CD4-positive, alpha-beta T cell treated with Interleukin-6 for 4 hours (primary cell): Measurements from ENCODE around the gene TMEM132A.

Experiments
- DNase-seq: peaks from one replicate; pipeline ENCODE4 v3.0.0-alpha.2; 2020; ENCODE audit warnings: mixed read lengths

The TMEM132A gene, protein sequence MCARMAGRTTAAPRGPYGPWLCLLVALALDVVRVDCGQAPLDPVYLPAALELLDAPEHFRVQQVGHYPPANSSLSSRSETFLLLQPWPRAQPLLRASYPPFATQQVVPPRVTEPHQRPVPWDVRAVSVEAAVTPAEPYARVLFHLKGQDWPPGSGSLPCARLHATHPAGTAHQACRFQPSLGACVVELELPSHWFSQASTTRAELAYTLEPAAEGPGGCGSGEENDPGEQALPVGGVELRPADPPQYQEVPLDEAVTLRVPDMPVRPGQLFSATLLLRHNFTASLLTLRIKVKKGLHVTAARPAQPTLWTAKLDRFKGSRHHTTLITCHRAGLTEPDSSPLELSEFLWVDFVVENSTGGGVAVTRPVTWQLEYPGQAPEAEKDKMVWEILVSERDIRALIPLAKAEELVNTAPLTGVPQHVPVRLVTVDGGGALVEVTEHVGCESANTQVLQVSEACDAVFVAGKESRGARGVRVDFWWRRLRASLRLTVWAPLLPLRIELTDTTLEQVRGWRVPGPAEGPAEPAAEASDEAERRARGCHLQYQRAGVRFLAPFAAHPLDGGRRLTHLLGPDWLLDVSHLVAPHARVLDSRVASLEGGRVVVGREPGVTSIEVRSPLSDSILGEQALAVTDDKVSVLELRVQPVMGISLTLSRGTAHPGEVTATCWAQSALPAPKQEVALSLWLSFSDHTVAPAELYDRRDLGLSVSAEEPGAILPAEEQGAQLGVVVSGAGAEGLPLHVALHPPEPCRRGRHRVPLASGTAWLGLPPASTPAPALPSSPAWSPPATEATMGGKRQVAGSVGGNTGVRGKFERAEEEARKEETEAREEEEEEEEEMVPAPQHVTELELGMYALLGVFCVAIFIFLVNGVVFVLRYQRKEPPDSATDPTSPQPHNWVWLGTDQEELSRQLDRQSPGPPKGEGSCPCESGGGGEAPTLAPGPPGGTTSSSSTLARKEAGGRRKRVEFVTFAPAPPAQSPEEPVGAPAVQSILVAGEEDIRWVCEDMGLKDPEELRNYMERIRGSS

GRCh38 chr11:60924110-60924905 lies at the start of gene TMEM132A:
TMEM132A (plus strand) TSS chr11:60924460; CDS start chr11:60924634, 174 bp downstream.
- DNase-seq = peak; percentile 15

DNA sequence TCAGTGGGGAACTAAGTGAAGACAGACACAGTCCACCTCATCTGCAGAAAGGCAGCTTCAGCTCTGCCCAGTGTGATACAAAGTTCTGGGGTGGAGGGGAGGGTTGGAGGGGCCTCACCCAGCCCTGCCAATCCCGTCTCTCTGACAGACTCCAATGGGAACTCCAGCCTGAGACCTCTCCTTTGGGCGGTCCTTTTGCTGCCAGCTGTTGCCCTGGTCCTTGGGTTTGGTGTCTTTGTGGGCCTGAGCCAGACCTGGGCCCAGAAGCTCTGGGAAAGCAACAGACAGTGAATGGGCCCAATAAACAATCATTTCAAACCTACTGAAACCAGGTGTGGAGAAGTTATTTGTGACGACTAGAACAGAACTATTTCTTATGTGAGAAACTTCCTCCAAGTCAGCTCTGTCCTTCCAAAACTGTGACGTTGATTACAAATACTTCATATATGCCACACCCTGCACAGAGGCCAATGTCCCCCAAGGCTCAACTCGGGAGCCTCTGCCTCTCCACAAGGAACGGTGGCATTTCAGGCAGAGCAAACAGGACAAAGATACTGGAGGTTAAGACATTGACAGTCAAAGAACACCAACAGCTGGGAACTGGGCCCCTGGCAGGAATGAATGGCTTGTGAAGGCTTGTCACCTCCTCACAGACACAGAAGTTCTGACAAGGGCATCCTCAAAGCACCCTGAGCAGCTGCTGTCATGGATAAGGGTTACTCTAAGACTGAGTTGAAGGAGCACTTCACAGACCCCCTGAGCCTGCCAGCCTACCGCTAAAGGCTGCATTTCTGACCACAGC lies 48.7 kb upstream of the TMEM132A start:
- no peak for DNase-seq

- no peak for DNase-seq
Observed at GRCh38 chr11:60876168-60876485, 48.1 kb upstream of the TMEM132A start.

GRCh38 chr11:60878245-60879101 lies 45.8 kb upstream of the TMEM132A start:
- DNase-seq = no peak

- DNase-seq = no peak
Observed at GRCh38 chr11:60879104-60879503, 45.2 kb upstream of the TMEM132A start.

DNA sequence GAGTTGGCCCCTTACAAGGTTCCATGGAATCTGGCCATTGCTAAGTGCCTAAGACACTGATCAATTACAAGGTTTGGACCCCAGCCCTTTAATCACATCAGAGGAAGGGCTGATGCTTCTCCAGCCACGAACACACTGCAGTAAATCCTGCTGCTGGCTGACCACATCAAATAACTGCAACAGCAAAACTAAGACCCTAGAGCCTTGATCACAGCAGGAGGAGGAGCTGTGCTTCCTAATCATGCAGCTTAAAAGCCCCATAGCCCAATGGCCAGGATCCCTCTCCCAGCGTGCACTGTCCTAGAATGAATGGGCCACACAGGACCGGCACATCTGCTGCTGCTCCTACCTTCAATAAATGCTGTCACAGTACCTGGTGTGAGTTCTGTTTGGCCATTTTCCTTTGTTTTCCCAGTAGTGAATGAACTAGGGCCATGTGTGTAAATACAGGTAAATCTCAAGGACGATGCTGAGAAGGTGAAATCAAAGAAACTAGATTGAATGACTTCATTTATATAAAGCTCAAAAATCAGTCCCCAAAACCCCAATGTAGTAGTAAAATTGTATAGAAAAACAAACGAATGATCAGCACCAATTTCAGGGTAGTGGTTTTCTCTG lies 44.2 kb upstream of the TMEM132A start:
- no peak for DNase-seq

DNA sequence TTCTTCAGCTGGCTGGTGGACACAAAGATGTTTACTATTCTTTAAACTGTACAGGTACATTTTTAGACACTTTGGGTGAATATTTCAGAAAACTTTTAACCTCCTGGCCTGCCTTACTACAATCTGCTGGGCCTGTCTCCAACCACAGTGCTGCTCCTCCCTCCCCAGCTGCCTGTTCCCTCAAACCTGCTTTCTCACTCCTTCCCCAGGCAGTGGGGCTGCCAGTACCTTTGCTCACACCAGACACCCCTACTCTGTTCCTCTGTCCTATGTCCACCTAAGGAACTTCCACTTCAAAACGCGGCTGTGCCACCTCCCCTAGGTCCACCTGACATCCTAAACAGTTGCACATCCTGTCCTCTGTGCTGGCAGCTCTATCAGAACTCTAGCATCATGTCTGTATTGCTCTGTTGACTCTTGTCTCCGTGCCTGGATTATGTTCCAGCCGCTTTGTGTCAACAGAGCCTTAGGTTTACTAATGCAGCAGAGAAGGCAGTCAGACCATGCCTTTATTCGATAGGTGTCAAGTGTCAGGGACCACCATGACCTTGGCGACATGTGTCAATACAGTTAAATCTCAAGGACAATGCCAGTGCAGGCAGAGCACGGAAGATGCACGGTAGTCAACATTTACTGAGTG lies 43.5 kb upstream of the TMEM132A start:
- no peak for DNase-seq

- DNase-seq = peak; percentile 42
Observed at GRCh38 chr11:60887556-60887955, 36.7 kb upstream of the TMEM132A start.

DNA sequence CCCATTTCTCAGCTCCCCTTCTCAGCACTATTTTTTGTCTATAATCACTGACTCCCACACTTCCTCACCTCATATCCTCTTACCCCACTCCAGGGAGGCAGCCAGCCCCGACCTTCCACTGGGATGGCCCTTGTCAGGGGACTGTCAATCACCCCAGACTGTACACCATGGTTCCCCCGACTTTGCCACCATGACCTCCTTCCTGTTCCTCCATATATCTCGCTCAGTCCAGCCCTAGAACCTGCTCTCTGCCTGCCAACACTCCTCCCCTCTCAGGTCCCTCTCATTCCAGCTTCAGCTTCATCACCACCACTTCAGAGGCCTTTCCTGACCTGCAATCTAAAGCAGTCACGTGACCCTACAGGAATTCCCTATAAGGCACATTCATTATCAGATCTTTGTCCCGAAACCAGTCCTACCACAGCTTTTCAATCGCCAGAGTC lies 34.4 kb upstream of the TMEM132A start:
- DNase-seq = no peak

- DNase-seq = no peak
Observed at GRCh38 chr11:60890696-60891095, 33.6 kb upstream of the TMEM132A start.

GRCh38 chr11:60891103-60891741 lies 33.0 kb upstream of the TMEM132A start:
- DNase-seq = no peak

- DNase-seq = no peak
Observed at GRCh38 chr11:60895687-60896086, 28.6 kb upstream of the TMEM132A start.

- no peak for DNase-seq
Observed at GRCh38 chr11:60897496-60897895, 26.8 kb upstream of the TMEM132A start.

DNA sequence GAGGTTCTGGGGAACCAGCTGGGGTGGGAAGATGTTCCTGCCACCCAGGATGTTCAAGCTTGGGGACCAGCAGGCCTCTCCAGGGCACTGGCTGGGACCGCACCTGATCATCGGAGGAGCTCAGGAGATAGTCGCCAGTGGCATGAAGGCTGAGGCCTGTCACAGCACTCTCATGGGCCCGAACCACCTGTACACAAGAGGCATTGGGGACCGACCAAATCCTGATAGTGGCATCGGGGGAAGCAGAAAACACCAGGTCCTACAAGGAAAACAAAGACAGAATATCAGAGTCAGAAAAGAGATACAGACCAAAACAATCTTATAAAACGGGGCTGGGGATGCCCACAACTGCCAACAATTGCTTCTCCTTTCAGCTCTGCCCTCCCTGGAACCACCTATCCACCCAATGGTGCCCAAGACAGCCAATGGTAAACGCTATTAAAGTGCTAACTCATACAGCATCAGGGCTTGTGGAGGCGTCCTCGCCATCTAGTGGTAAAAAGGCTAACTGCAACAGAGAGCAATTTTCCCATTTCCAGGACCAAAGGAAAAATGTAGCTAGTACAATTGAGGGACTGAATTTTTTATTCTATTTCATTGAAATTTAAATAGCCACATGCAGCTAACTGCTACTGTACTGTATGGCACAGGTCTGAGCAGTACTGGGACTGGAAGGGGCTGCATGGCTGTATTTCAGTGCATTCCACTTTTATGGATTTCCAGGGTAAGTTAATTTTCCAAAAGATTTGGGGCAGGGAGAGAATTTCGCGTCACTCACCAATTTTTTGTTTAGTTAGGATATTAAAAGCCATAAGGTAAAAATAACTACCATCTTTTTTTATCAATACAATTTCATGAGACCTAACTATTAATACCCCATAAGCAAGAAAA lies 25.0 kb upstream of the TMEM132A start:
- peak; percentile 29 for DNase-seq

DNA sequence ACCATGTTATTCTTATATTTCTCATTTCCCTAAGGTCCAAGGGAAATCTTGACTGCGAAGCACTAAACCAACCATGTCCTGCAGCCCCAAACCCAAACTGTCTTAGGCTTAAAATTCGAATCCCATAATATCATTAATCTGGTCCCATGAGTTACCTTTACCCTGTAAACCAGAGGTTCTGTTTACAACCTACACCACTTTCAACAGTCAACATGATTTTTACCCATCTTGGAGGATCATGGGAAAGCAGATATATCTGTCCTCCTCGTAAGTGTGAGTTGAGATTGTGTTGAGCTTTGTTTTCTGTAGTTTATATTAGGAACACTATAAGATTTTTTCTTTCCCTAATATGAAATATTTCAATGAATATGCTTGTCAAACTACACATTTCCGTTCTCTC lies 24.3 kb upstream of the TMEM132A start:
- no peak for DNase-seq

DNA sequence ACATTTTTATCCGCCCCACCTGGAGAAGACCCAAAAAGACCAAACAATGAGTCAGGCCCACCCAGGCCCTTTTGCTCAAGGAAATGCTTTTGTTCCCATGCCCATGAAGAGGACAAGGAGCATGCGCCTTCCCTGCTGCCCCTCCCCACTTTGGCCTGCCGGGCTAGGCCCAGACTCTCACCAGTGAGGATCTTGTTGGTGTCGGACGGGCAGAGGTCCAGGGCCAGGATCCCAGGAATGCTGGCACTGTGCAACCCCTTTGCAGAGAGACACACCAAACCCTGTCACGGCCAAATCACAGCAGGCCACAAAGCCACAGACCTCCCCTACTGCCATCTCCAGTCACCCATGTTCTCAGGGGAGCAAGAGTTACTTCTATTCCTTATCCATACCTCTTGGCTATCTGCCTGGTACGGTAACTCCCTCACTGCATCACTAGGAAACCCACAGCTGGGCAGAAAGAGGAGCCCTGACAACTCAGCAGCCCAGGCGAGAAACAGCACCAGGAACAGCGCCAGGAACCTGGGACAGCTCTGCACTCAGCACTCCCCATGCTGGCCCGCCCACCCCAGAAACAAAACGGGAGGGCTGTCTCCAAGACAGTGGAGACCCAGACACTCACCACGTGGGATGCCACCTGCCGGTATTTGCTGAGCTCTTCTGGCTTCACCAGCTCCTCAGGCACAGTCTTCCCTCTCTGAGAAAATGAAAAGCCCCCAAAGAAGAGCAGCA lies 23.4 kb upstream of the TMEM132A start:
- DNase-seq = no peak

GRCh38 chr11:60902625-60903024 lies 21.6 kb upstream of the TMEM132A start:
- no peak for DNase-seq

GRCh38 chr11:60905047-60905446 lies 19.2 kb upstream of the TMEM132A start:
- no peak for DNase-seq
